Measurements from ENCODE around the gene TRA2A.

GRCh38 chr7:23494009-23494408, 37.8 kb downstream of the TRA2A start:
- no peak for TF ChIP-seq EZH2 (IDR thresholded peaks at IDR 0.05; ENCODE audit: insufficient read depth, low read length)
- TF ChIP-seq, protein P1, sequence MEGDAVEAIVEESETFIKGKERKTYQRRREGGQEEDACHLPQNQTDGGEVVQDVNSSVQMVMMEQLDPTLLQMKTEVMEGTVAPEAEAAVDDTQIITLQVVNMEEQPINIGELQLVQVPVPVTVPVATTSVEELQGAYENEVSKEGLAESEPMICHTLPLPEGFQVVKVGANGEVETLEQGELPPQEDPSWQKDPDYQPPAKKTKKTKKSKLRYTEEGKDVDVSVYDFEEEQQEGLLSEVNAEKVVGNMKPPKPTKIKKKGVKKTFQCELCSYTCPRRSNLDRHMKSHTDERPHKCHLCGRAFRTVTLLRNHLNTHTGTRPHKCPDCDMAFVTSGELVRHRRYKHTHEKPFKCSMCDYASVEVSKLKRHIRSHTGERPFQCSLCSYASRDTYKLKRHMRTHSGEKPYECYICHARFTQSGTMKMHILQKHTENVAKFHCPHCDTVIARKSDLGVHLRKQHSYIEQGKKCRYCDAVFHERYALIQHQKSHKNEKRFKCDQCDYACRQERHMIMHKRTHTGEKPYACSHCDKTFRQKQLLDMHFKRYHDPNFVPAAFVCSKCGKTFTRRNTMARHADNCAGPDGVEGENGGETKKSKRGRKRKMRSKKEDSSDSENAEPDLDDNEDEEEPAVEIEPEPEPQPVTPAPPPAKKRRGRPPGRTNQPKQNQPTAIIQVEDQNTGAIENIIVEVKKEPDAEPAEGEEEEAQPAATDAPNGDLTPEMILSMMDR (IDR thresholded peaks at IDR 0.05; ENCODE audit: insufficient read depth, low read depth, low read length), result no peak

Data from astrocyte (in vitro differentiated cells and primary cell).